ENCODE measurements around the gene TAF5L. TPM values are rescaled to one million over a fixed set of nuclear protein-coding genes. Genes with fewer than 3 reads are reported as not detected.
A peak's percentile ranks its signal among the peaks of the same experiment; 100 is the strongest.

The TAF5L gene
- total RNA-seq (2014; rRNA removed; shearing (Covaris generic)), result 13.2 and 24.2 TPM in 2 replicates
- 2.6 and 3.0 TPM in 2 replicates for polyA plus RNA-seq (2016; fragmentation: Nextera tagmentation; extraction: Ambion mirVana)

DNA sequence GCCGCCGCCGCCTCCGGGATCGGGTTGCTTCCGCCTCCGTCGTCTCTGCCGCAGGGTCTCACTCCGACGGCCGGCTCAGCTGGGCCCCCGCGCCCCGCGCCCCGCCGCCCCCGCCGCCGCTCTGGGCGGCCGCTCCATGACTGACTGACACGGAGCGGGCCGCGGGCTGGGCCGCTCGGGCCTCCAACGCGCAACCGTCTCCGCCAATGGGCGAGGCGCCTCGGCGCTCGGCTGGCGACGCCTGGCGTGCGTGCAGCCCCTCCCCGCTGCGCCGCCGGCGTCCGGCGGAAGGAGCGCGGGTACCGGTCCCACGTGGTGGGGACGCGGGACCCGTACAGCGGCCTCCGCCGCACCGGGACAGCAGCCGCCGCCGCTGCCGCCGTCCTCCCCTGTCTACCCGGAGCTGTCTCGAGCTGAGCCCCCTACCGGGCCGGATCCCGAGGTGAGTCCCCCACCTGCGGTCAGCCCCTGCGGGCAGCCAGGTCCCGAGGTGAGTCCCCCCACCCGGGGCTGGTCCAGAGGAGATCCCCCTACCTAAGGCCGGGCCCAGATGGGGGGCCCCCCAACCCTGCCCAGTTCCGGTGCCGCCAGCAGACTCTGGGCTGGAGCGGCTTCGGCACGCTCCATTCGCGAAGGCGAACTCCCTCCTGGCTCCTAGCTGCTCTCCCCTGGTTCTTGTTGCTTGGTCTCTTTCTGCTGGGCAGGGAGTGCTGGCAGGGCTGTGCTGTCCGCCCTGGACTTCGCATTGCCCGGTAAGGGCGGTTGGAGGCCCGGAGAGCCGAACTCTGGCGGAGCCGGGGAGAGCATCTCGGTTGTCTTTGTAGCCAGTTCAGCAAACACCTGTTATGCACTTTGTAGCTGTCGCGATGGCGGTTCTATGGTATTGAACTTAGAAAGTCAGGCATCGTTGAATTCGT, at the start of gene TAF5L, which contains the start of gene URB2:
TAF5L (minus strand) TSS at position 208 of the 917 bp plus-strand sequence. CDS start 11,640 bp downstream, outside the sequence.
URB2 (plus strand) TSS at position 333 of the 917 bp plus-strand sequence. CDS start 1,387 bp downstream, outside the sequence.
- Histone ChIP-seq H3K36me3 (ENCODE audit: low read depth) (no peaks in the 10 kb centered on the region), H3K9me2 (ENCODE audit: insufficient read depth) (no peaks in the 10 kb centered on the region), H4K20me1 (ENCODE audit: insufficient read depth) (peaks cover 2% of the 10 kb centered on the region; the same call in 1 of the 2 replicates), H3K79me2 (ENCODE audit: insufficient read depth) (peaks cover 94% of the 10 kb centered on the region), H3K27me3 (replicated peaks; ENCODE audit: insufficient read depth) (no peaks in the 10 kb centered on the region), H2AFZ (peak within 1 kb of the TSS; percentile 98), H3K27ac (peak within 1 kb of the TSS; percentile 57), H3K4me3 (peak within 1 kb of the TSS; percentile 98), H3K4me1 (ENCODE audit: insufficient read depth) (peaks cover 22% of the 10 kb centered on the region), H3K9ac (peak within 1 kb of the TSS; percentile 79), H3K9me3 (ENCODE audit: low read depth) (no peaks in the 10 kb centered on the region), H3K4me2 (ENCODE audit: unreplicated experiment) (peak within 1 kb of the TSS; percentile 95), H3F3A (ENCODE audit: insufficient read depth) (peaks cover 15% of the 10 kb centered on the region)
- DNase-seq, result peak; percentile 97
- in situ Hi-C loops (cut with MboI), result no loop called here
- WGBS, 2 experiments (ENCODE audit: low coverage in 1 of 2, low lambda C conversion rate in 2 of 2, missing lambda C conversion rate in 2 of 2), result 1% methylated on average over 30 to 57 of the region's 97 CpGs
- TF ChIP-seq EZH2phosphoT487 (IDR thresholded peaks at IDR 0.05; ENCODE audit: insufficient read depth, low read depth), result no peak

DNA sequence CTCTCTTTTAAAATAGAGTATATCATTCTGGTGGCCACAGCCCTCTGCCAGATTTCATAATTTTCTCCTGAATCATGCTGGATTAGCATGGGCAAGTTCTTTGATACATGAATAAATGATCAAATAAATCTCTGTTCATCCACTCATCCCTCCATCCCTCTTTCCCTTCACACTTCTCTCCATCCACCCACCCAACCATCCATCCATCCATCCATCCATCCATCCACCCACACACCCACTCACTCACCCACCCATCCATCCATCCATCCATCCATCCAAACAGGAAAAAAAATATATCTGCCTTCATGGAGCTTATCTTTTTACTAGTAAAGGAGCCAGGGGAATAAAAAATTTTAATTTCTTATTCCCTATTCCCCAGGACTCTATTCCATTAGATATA, 49.5 kb upstream of the TAF5L start:
- H3K9me3 ChIP-seq (ENCODE audit: low read depth), result no peaks in the 10 kb centered on the region
- in situ Hi-C loops (cut with MboI), result no loop called here
- H3F3A ChIP-seq (ENCODE audit: insufficient read depth), result no peaks in the 10 kb centered on the region
- no peak overlapping the region for H3K27ac ChIP-seq
- H3K27me3 ChIP-seq (replicated peaks; ENCODE audit: insufficient read depth), result no peaks in the 10 kb centered on the region
- H2AFZ ChIP-seq, result no peak overlapping the region
- H3K79me2 ChIP-seq (ENCODE audit: insufficient read depth), result no peaks in the 10 kb centered on the region
- no peaks in the 10 kb centered on the region for H3K9me2 ChIP-seq (ENCODE audit: insufficient read depth)
- H4K20me1 ChIP-seq (ENCODE audit: insufficient read depth), result no peaks in the 10 kb centered on the region
- no peak overlapping the region for H3K4me3 ChIP-seq
- H3K4me2 ChIP-seq (ENCODE audit: unreplicated experiment), result no peak overlapping the region
- no peak for TF ChIP-seq EZH2 (IDR thresholded peaks at IDR 0.05; ENCODE audit: insufficient read depth, poor library complexity, severe bottlenecking)
- TF ChIP-seq EZH2phosphoT487 (IDR thresholded peaks at IDR 0.05; ENCODE audit: insufficient read depth, low read depth), result no peak
- DNase-seq, result peak; percentile 9
- no peaks in the 10 kb centered on the region for H3K36me3 ChIP-seq (ENCODE audit: low read depth)
- H3K9ac ChIP-seq, result no peak overlapping the region
- H3K4me1 ChIP-seq (ENCODE audit: insufficient read depth), result no peaks in the 10 kb centered on the region

DNA sequence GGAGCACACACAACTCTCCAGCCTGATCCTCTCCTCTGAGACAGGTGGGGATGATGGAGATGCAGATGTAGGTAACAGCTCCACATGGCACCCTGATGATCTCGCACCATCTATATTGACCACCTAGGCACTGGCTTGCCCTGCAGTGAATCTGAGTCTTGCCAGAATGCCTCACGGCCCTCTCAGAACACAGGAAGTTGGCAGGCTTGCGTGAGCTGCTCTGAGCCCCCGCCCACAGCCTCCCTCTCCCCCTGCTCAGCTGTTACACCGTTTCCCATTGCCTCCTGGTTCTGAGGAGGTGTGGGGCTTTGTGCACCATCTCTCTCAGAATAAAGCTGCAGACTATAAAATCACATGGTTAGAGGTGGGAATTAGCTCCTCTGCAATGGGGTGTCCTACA, 48.1 kb upstream of the TAF5L start:
- no peaks in the 10 kb centered on the region for H4K20me1 ChIP-seq (ENCODE audit: insufficient read depth)
- no peaks in the 10 kb centered on the region for H3K79me2 ChIP-seq (ENCODE audit: insufficient read depth)
- 61 to 63% methylated on average over 5 of the region's 5 CpGs for WGBS, 2 experiments (ENCODE audit: low coverage in 1 of 2, low lambda C conversion rate in 2 of 2, missing lambda C conversion rate in 2 of 2)
- H3K9me3 ChIP-seq (ENCODE audit: low read depth), result no peaks in the 10 kb centered on the region
- H3K27me3 ChIP-seq (replicated peaks; ENCODE audit: insufficient read depth), result no peaks in the 10 kb centered on the region
- H3K36me3 ChIP-seq (ENCODE audit: low read depth), result no peaks in the 10 kb centered on the region
- no peak overlapping the region for H2AFZ ChIP-seq
- H3K9ac ChIP-seq, result no peak overlapping the region
- no peaks in the 10 kb centered on the region for H3F3A ChIP-seq (ENCODE audit: insufficient read depth)
- no peak overlapping the region for H3K4me2 ChIP-seq (ENCODE audit: unreplicated experiment)
- no peak overlapping the region for H3K4me3 ChIP-seq
- TF ChIP-seq EZH2 (IDR thresholded peaks at IDR 0.05; ENCODE audit: insufficient read depth, poor library complexity, severe bottlenecking) (no peak), EZH2phosphoT487 (IDR thresholded peaks at IDR 0.05; ENCODE audit: insufficient read depth, low read depth) (no peak)
- in situ Hi-C loops (cut with MboI), result loop anchor here (25.0 kb wide), 1 partner anchor 638 kb away; no protein-coding TSS in a partner anchor
- H3K27ac ChIP-seq, result no peak overlapping the region
- no peaks in the 10 kb centered on the region for H3K4me1 ChIP-seq (ENCODE audit: insufficient read depth)
- H3K9me2 ChIP-seq (ENCODE audit: insufficient read depth), result no peaks in the 10 kb centered on the region
- DNase-seq, result no peak

- Histone ChIP-seq H3K9me3 (ENCODE audit: low read depth) (no peaks in the 10 kb centered on the region), H4K20me1 (ENCODE audit: insufficient read depth) (no peaks in the 10 kb centered on the region), H3F3A (ENCODE audit: insufficient read depth) (no peaks in the 10 kb centered on the region), H3K36me3 (ENCODE audit: low read depth) (no peaks in the 10 kb centered on the region), H2AFZ (no peak overlapping the region), H3K9me2 (ENCODE audit: insufficient read depth) (no peaks in the 10 kb centered on the region), H3K4me1 (ENCODE audit: insufficient read depth) (no peaks in the 10 kb centered on the region), H3K4me3 (no peak overlapping the region), H3K9ac (no peak overlapping the region), H3K27ac (no peak overlapping the region), H3K27me3 (replicated peaks; ENCODE audit: insufficient read depth) (no peaks in the 10 kb centered on the region), H3K4me2 (ENCODE audit: unreplicated experiment) (no peak overlapping the region), H3K79me2 (ENCODE audit: insufficient read depth) (no peaks in the 10 kb centered on the region)
- WGBS, 2 experiments (ENCODE audit: low coverage in 1 of 2, low lambda C conversion rate in 2 of 2, missing lambda C conversion rate in 2 of 2), result 32 to 34% methylated on average over 2 of the region's 2 CpGs
- in situ Hi-C loops (cut with MboI), result loop anchor here (25.0 kb wide), 1 partner anchor 640 kb away; no protein-coding TSS in a partner anchor
- no peak for TF ChIP-seq EZH2phosphoT487 (IDR thresholded peaks at IDR 0.05; ENCODE audit: insufficient read depth, low read depth)
- TF ChIP-seq EZH2 (IDR thresholded peaks at IDR 0.05; ENCODE audit: insufficient read depth, poor library complexity, severe bottlenecking), result no peak
- DNase-seq, result no peak
These were observed 46.3 kb upstream of the TAF5L start for GRCh38 chr1:229672246-229672645.
